Neural cell (in vitro differentiated cells): ENCODE data around the gene MORN4. TPM values are rescaled to one million over a fixed set of nuclear protein-coding genes. Genes with fewer than 3 reads are reported as not detected.

ENCODE experiments used
- H2AFZ ChIP-seq: fragments of 200-600, 300-800 bp; sonication (generic), shearing (Covaris generic); 2 replicates; pipeline ENCODE4 v1.6.0; 2014; ENCODE audit warnings: low read depth, mild to moderate bottlenecking, antibody characterized with exemption, low read length, moderate library complexity
- H3F3A ChIP-seq: fragments of 200-600 bp; shearing (Covaris generic); 2 replicates; pipeline ENCODE4 v1.6.1; 2016; ENCODE audit warnings: mild to moderate bottlenecking, moderate library complexity, mixed read lengths, antibody characterized with exemption, low read length; ENCODE audit not compliant: insufficient read depth, poor library complexity, severe bottlenecking
- H3K27ac ChIP-seq: fragments of 200-600, 300-800 bp; sonication (generic), shearing (Covaris generic); 2 replicates; pipeline ENCODE4 v1.5.1; 2014; ENCODE audit warnings: mild to moderate bottlenecking, low read length, moderate library complexity
- H3K27me3 ChIP-seq: fragments of 300-800, 200-600 bp; sonication (generic), shearing (Covaris generic); 2 replicates; pipeline ENCODE4 v1.6.0; 2014; ENCODE audit warnings: mild to moderate bottlenecking, low read depth, low read length, moderate library complexity; ENCODE audit not compliant: insufficient read depth
- H3K36me3 ChIP-seq: fragments of 300-800, 200-600 bp; sonication (generic), shearing (Covaris generic); 2 replicates; pipeline ENCODE4 v1.5.1; 2014; ENCODE audit warnings: mild to moderate bottlenecking, antibody characterized with exemption, low read length, moderate library complexity; ENCODE audit not compliant: insufficient read depth
- H3K4me2 ChIP-seq: fragments of 300-800, 200-600 bp; sonication (generic), shearing (Covaris generic); 2 replicates; pipeline ENCODE4 v1.6.0; 2014; ENCODE audit warnings: mild to moderate bottlenecking, low read length
- H3K4me3 ChIP-seq: fragments of 300-800, 200-600 bp; sonication (generic), shearing (Covaris generic); 2 replicates; pipeline ENCODE4 v1.5.1; 2014; ENCODE audit warnings: mild to moderate bottlenecking, low read length, moderate library complexity
- H3K79me2 ChIP-seq: fragments of 200-600 bp; shearing (Covaris generic); replicated peaks from 2 replicates; pipeline ENCODE4 v1.6.0; 2014; ENCODE audit warnings: mild to moderate bottlenecking, low read length, moderate library complexity; ENCODE audit not compliant: insufficient read depth
- H3K9ac ChIP-seq: fragments of 300-800, 200-600 bp; sonication (generic), shearing (Covaris generic); 2 replicates; pipeline ENCODE4 v1.6.1; 2016; ENCODE audit warnings: mild to moderate bottlenecking, low read length, mixed read lengths
- H3K9me2 ChIP-seq: fragments of 200-600 bp; shearing (Covaris generic); 2 replicates; pipeline ENCODE4 v1.6.1; 2016; ENCODE audit warnings: mild to moderate bottlenecking, low read length, mixed read lengths; ENCODE audit not compliant: insufficient read depth
- H3K9me3 ChIP-seq: fragments of 200-600, 300-800 bp; sonication (generic), shearing (Covaris generic); 2 replicates; pipeline ENCODE4 v1.6.1; 2016; ENCODE audit warnings: mild to moderate bottlenecking, mixed run types, low read length, moderate library complexity, mixed read lengths
- H4K20me1 ChIP-seq: fragments of 200-600 bp; shearing (Covaris generic); 2 replicates; pipeline ENCODE4 v1.6.1; 2016; ENCODE audit warnings: mild to moderate bottlenecking, mixed run types; ENCODE audit not compliant: insufficient read depth
- CTCF ChIP-seq: fragments of 450-650 bp; IDR thresholded peaks from 2 replicates; pipeline ENCODE4 v1.5.1; 2014; ENCODE audit warnings: antibody characterized with exemption, mild to moderate bottlenecking, moderate library complexity; ENCODE audit not compliant: poor library complexity, severe bottlenecking
- EP300 ChIP-seq: fragments of 450-650 bp; conservative IDR thresholded peaks from 2 replicates; pipeline ENCODE4 v1.6.1; 2014; ENCODE audit warnings: antibody characterized with exemption, mild to moderate bottlenecking, moderate library complexity; ENCODE audit not compliant: poor library complexity, severe bottlenecking
- EZH2 ChIP-seq: fragments of 200-600, 300-800 bp; shearing (Covaris generic), sonication (generic); IDR thresholded peaks from 2 replicates; pipeline ENCODE4 v1.6.1; 2014; ENCODE audit warnings: antibody characterized with exemption, low read length, borderline replicate concordance, mild to moderate bottlenecking; ENCODE audit not compliant: insufficient read depth, poor library complexity, severe bottlenecking
- MXI1 ChIP-seq: fragments of 450-650 bp; conservative IDR thresholded peaks from 2 replicates; pipeline ENCODE4 v1.6.1; 2014; ENCODE audit warnings: antibody characterized with exemption, mild to moderate bottlenecking; ENCODE audit not compliant: poor library complexity, severe bottlenecking
- POLR2AphosphoS5 ChIP-seq: IDR thresholded peaks from 2 replicates; pipeline ENCODE4 v1.6.1; 2012
- RAD21 ChIP-seq: fragments of 450-650 bp; conservative IDR thresholded peaks from 2 replicates; pipeline ENCODE4 v1.6.1; 2014; ENCODE audit warnings: antibody characterized with exemption, mild to moderate bottlenecking, moderate library complexity
- REST ChIP-seq: IDR thresholded peaks from 2 replicates; pipeline ENCODE4 v1.6.1; 2012; ENCODE audit warnings: borderline replicate concordance
- SMC3 ChIP-seq: fragments of 450-650 bp; conservative IDR thresholded peaks from 2 replicates; pipeline ENCODE4 v1.6.1; 2014; ENCODE audit warnings: antibody characterized with exemption, mild to moderate bottlenecking, moderate library complexity; ENCODE audit not compliant: poor library complexity
- TAF1 ChIP-seq: IDR thresholded peaks from 2 replicates; pipeline ENCODE4 v1.6.1; 2012; ENCODE audit warnings: low read depth
- polyA plus RNA-seq: library from polyadenylated mRNA; depleted of rRNA; stranded (reverse); fragments of >200 nt; gene quantifications from 2 replicates; pipeline ENCODE4 v1.2.3, GENCODE V29; 2014

Gene MORN4
- polyA plus RNA-seq, 1 donor from 2014 or later = 64.7 TPM

GRCh38 chr10:97673736-97674525 is 40.6 kb upstream of the MORN4 start:
- Histone ChIP-seq H3K36me3 (no peaks in the 10 kb centered on the region), H3K4me2 (no peak overlapping the region), H3F3A (no peaks in the 10 kb centered on the region), H3K9me3 (no peaks in the 10 kb centered on the region), H4K20me1 (no peaks in the 10 kb centered on the region), H3K27me3 (no peaks in the 10 kb centered on the region), H3K9ac (no peak overlapping the region), H3K27ac (no peak overlapping the region), H3K9me2 (no peaks in the 10 kb centered on the region), H3K4me3 (no peak overlapping the region), H3K79me2 (no peaks in the 10 kb centered on the region), H2AFZ (no peak overlapping the region)
- TF ChIP-seq TAF1 = no peak
- no peak for TF ChIP-seq CTCF
- no peak for TF ChIP-seq RAD21
- no peak for TF ChIP-seq REST
- TF ChIP-seq POLR2AphosphoS5 = no peak
- no peak for TF ChIP-seq EZH2
- TF ChIP-seq MXI1 = no peak
- no peak for TF ChIP-seq EP300
- TF ChIP-seq SMC3 = no peak

GRCh38 chr10:97669571-97669970 is 36.3 kb upstream of the MORN4 start:
- Histone ChIP-seq H3K27me3 (no peaks in the 10 kb centered on the region), H2AFZ (no peak overlapping the region), H3K9me3 (no peaks in the 10 kb centered on the region), H3K79me2 (no peaks in the 10 kb centered on the region), H4K20me1 (no peaks in the 10 kb centered on the region), H3K9me2 (no peaks in the 10 kb centered on the region), H3K4me2 (no peak overlapping the region), H3F3A (no peaks in the 10 kb centered on the region), H3K9ac (no peak overlapping the region), H3K4me3 (no peak overlapping the region), H3K36me3 (no peaks in the 10 kb centered on the region), H3K27ac (no peak overlapping the region)
- TF ChIP-seq POLR2AphosphoS5 (no peak), MXI1 (no peak), REST (no peak), EP300 (no peak), CTCF (no peak), TAF1 (no peak), EZH2 (no peak), SMC3 (no peak), RAD21 (no peak)
